B cell (primary cell): ENCODE measurements around the gene CDC25B.

Experiments
- EZH2 ChIP-seq: IDR thresholded peaks from 2 replicates; pipeline ENCODE4 v1.6.1; 2012; ENCODE audit warnings: borderline replicate concordance, low read depth, mild to moderate bottlenecking, moderate library complexity, low read length; ENCODE audit not compliant: insufficient read depth, poor library complexity, severe bottlenecking
- TF ChIP-seq, protein P1 (sequence below): fragments of 200-600 bp; IDR thresholded peaks from one replicate; pipeline ENCODE4 v1.8.0; 2022; ENCODE audit warnings: antibody characterized with exemption, mild to moderate bottlenecking

DNA sequence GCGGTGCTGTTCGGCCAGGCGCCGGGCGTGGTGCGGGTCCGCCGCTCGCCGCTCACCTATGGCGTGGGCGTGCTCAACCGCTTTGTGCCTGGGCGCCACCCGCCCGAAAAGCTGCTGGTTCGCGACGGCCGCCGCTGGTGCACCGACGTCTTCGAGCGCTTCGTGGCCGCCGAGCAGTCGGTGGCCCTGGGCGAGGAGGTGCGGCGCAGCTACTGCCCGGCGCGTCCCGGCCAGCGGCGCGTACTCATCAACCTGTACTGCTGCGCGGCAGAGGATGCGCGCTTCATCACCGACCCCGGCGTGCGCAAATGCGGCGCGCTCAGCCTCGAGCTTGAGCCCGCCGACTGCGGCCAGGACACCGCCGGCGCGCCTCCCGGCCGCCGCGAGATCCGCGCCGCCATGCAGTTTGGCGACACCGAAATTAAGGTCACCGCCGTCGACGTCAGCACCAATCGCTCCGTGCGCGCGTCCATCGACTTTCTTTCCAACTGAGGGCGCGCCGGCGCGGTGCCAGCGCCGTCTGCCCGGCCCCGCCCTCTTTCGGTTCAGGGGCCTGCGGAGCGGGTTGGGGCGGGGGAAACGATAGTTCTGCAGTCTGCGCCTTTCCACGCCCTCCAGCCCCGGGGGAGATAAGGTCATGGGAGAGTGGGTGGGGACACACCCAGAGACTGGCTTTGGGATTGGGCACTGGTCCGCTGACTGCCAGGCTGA, 44.3 kb upstream of the CDC25B start:
- TF ChIP-seq, protein P1, sequence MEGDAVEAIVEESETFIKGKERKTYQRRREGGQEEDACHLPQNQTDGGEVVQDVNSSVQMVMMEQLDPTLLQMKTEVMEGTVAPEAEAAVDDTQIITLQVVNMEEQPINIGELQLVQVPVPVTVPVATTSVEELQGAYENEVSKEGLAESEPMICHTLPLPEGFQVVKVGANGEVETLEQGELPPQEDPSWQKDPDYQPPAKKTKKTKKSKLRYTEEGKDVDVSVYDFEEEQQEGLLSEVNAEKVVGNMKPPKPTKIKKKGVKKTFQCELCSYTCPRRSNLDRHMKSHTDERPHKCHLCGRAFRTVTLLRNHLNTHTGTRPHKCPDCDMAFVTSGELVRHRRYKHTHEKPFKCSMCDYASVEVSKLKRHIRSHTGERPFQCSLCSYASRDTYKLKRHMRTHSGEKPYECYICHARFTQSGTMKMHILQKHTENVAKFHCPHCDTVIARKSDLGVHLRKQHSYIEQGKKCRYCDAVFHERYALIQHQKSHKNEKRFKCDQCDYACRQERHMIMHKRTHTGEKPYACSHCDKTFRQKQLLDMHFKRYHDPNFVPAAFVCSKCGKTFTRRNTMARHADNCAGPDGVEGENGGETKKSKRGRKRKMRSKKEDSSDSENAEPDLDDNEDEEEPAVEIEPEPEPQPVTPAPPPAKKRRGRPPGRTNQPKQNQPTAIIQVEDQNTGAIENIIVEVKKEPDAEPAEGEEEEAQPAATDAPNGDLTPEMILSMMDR: no peak
- no peak for TF ChIP-seq EZH2
